ENCODE results near the gene PPIP5K2. TPM values are rescaled to one million over a fixed set of nuclear protein-coding genes. Genes with fewer than 3 reads are reported as not detected.

The PPIP5K2 gene
- total RNA-seq, 4 donors from 2014 or later = 23.9 to 64.6 (median 44.4) TPM

GRCh38 chr5:103247118-103247517 lies 127.0 kb downstream of the PPIP5K2 start:
- no peaks in the 10 kb centered on the region for H3K9me3 ChIP-seq
- peaks cover 0 to 4% (median 0%) of the 10 kb centered on the region in 4 donors for H3K4me1 ChIP-seq
- WGBS, 2 donors (ENCODE audit: low coverage in 1 of 2) = 92% methylated on average over 1 of the region's 1 CpG
- no peaks in the 10 kb centered on the region for H3K27me3 ChIP-seq
- H3K27ac ChIP-seq = no peak overlapping the region
- intact Hi-C loops (cut with DNase I; ENCODE audit: low total_unique reads) (no loop called here), in situ Hi-C loops (cut with MboI; ENCODE audit: low pct_ligation_motif_present in 1 of 4, low pct_unique_long_range_greater_than_20kb in 1 of 4, low sequenced_read_pairs in 3 of 4) (no loop called here)
- no peaks in the 10 kb centered on the region for H3K36me3 ChIP-seq
- H3K4me3 ChIP-seq = no peak overlapping the region
- TF ChIP-seq, protein P1, sequence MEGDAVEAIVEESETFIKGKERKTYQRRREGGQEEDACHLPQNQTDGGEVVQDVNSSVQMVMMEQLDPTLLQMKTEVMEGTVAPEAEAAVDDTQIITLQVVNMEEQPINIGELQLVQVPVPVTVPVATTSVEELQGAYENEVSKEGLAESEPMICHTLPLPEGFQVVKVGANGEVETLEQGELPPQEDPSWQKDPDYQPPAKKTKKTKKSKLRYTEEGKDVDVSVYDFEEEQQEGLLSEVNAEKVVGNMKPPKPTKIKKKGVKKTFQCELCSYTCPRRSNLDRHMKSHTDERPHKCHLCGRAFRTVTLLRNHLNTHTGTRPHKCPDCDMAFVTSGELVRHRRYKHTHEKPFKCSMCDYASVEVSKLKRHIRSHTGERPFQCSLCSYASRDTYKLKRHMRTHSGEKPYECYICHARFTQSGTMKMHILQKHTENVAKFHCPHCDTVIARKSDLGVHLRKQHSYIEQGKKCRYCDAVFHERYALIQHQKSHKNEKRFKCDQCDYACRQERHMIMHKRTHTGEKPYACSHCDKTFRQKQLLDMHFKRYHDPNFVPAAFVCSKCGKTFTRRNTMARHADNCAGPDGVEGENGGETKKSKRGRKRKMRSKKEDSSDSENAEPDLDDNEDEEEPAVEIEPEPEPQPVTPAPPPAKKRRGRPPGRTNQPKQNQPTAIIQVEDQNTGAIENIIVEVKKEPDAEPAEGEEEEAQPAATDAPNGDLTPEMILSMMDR (IDR thresholded peaks at IDR 0.05) = no peak
- no peak for TF ChIP-seq POLR2A (IDR thresholded peaks at IDR 0.05)
- no peak for TF ChIP-seq EP300 (IDR thresholded peaks at IDR 0.05; ENCODE audit: low read depth)
- no peak for TF ChIP-seq POLR2AphosphoS5 (IDR thresholded peaks at IDR 0.05)
- no peak for DNase-seq

- peaks cover 0 to 4% (median 0%) of the 10 kb centered on the region in 4 donors for H3K4me1 ChIP-seq
- H3K27ac ChIP-seq = no peak overlapping the region
- no peaks in the 10 kb centered on the region for H3K9me3 ChIP-seq
- in situ Hi-C loops (cut with MboI; ENCODE audit: low pct_ligation_motif_present in 1 of 4, low pct_unique_long_range_greater_than_20kb in 1 of 4, low sequenced_read_pairs in 3 of 4) (no loop called here), intact Hi-C loops (cut with DNase I; ENCODE audit: low total_unique reads) (no loop called here)
- TF ChIP-seq EP300 (IDR thresholded peaks at IDR 0.05; ENCODE audit: low read depth) (no peak), POLR2A (IDR thresholded peaks at IDR 0.05) (no peak), POLR2AphosphoS5 (IDR thresholded peaks at IDR 0.05) (no peak)
- TF ChIP-seq, protein P1 (IDR thresholded peaks at IDR 0.05) = no peak
- no peaks in the 10 kb centered on the region for H3K27me3 ChIP-seq
- DNase-seq = no peak
- 90 to 96% methylated on average over 2 of the region's 2 CpGs for WGBS, 2 donors (ENCODE audit: low coverage in 1 of 2)
- H3K36me3 ChIP-seq = no peaks in the 10 kb centered on the region
- no peak overlapping the region for H3K4me3 ChIP-seq
Observed at GRCh38 chr5:103249068-103249467, 129.0 kb downstream of the PPIP5K2 start.

DNA sequence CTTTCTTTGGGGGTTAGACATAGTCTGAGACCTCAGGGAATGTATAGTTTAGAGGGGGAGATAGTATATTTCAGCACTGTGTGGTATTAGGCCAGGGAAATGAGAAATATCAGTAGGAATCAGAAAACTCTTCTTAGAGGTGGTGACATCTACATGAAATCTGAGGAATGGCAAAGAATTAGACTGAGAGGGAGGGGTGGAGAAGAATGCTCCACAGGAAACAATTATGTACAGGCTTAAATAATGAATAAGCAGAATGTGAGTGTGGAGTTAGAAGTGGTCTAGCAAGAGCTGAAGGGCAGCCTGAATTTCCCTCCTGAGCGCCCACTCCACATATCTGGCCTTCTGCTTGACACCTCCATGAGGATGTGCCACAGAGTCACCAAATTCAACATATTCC lies 134.8 kb downstream of the PPIP5K2 start:
- Histone ChIP-seq H3K27me3 (no peaks in the 10 kb centered on the region), H3K36me3 (no peaks in the 10 kb centered on the region), H3K4me3 (no peak overlapping the region), H3K4me1 (peaks cover 0 to 18% (median 7%) of the 10 kb centered on the region in 4 donors), H3K9me3 (no peaks in the 10 kb centered on the region), H3K27ac (peak overlapping the region in 2 of 4 donors; percentile 33 to 92)
- 29 to 100% methylated on average over 1 of the region's 1 CpG for WGBS, 2 donors (ENCODE audit: low coverage in 1 of 2)
- intact Hi-C loops (cut with DNase I; ENCODE audit: low total_unique reads) = no loop called here
- TF ChIP-seq POLR2AphosphoS5 (IDR thresholded peaks at IDR 0.05) = no peak
- in situ Hi-C loops (cut with MboI; ENCODE audit: low pct_ligation_motif_present in 1 of 4, low pct_unique_long_range_greater_than_20kb in 1 of 4, low sequenced_read_pairs in 3 of 4) = no loop called here
- DNase-seq = no peak

- peaks cover 0 to 22% (median 11%) of the 10 kb centered on the region in 4 donors for H3K4me1 ChIP-seq
- peak; percentile 63 for DNase-seq
- peak overlapping the region; percentile 92 to 97 (median 96) for H3K27ac ChIP-seq
- in situ Hi-C loops (cut with MboI; ENCODE audit: low pct_ligation_motif_present in 1 of 4, low pct_unique_long_range_greater_than_20kb in 1 of 4, low sequenced_read_pairs in 3 of 4) (no loop called here), intact Hi-C loops (cut with DNase I; ENCODE audit: low total_unique reads) (no loop called here)
- 58 to 69% methylated on average over 4 to 7 of the region's 7 CpGs for WGBS, 2 donors (ENCODE audit: low coverage in 1 of 2)
- TF ChIP-seq EP300 (IDR thresholded peaks at IDR 0.05; ENCODE audit: low read depth) (no peak), POLR2AphosphoS5 (IDR thresholded peaks at IDR 0.05) (peak in 2 of 3 donors; percentile 20 to 63), POLR2A (IDR thresholded peaks at IDR 0.05) (peak; percentile 15)
- no peaks in the 10 kb centered on the region for H3K9me3 ChIP-seq
- no peak overlapping the region for H3K4me3 ChIP-seq
- H3K27me3 ChIP-seq = no peaks in the 10 kb centered on the region
- H3K36me3 ChIP-seq = no peaks in the 10 kb centered on the region
Observed at GRCh38 chr5:103255691-103256090, 135.6 kb downstream of the PPIP5K2 start.

GRCh38 chr5:103256178-103256577 lies 136.1 kb downstream of the PPIP5K2 start:
- TF ChIP-seq, protein P1 (IDR thresholded peaks at IDR 0.05) = no peak
- no peak for TF ChIP-seq EP300 (IDR thresholded peaks at IDR 0.05; ENCODE audit: low read depth)
- TF ChIP-seq POLR2A (IDR thresholded peaks at IDR 0.05) = no peak
- TF ChIP-seq POLR2AphosphoS5 (IDR thresholded peaks at IDR 0.05) = no peak
- in situ Hi-C loops (cut with MboI; ENCODE audit: low pct_ligation_motif_present in 1 of 4, low pct_unique_long_range_greater_than_20kb in 1 of 4, low sequenced_read_pairs in 3 of 4) (no loop called here), intact Hi-C loops (cut with DNase I; ENCODE audit: low total_unique reads) (no loop called here)
- H3K9me3 ChIP-seq = no peaks in the 10 kb centered on the region
- H3K4me3 ChIP-seq = no peak overlapping the region
- WGBS, 2 donors (ENCODE audit: low coverage in 1 of 2) = 79 to 85% methylated on average over 4 of the region's 4 CpGs
- H3K27me3 ChIP-seq = no peaks in the 10 kb centered on the region
- H3K4me1 ChIP-seq = peaks cover 0 to 25% (median 12%) of the 10 kb centered on the region in 4 donors
- H3K27ac ChIP-seq = peak overlapping the region; percentile 92 to 97 (median 96)
- DNase-seq = no peak
- H3K36me3 ChIP-seq = no peaks in the 10 kb centered on the region

Data from transverse colon (tissue), 4 donors.